HepG2 (cell line): ENCODE measurements around the gene VWA7. TPM values are rescaled to one million over a fixed set of nuclear protein-coding genes. Genes with fewer than 3 reads are reported as not detected.

Source experiments
- ARNT2 ChIP-seq: sonication (generic); formaldehyde crosslinking; IDR thresholded peaks from 2 replicates; pipeline ENCODE4 v1.8.0; 2022; ENCODE audit warnings: mild to moderate bottlenecking, low read depth, missing genetic modification reagents, moderate library complexity
- CREBL2 ChIP-seq: sonication (generic); formaldehyde crosslinking; IDR thresholded peaks from 2 replicates; pipeline ENCODE4 v1.8.1; 2023; ENCODE audit warnings: missing genetic modification reagents, mild to moderate bottlenecking, borderline replicate concordance
- HHEX ChIP-seq: IDR thresholded peaks from 2 replicates; pipeline ENCODE4 v1.6.1; 2016; ENCODE audit warnings: control low read depth
- HNRNPLL ChIP-seq: fragments of 200-400 bp; formaldehyde crosslinking; IDR thresholded peaks from 2 replicates; pipeline ENCODE4 v1.6.1; 2017; ENCODE audit warnings: mild to moderate bottlenecking, low read depth, low read length; ENCODE audit not compliant: poor library complexity, severe bottlenecking
- PREB ChIP-seq: sonication (generic); formaldehyde crosslinking; IDR thresholded peaks from 2 replicates; pipeline ENCODE4 v1.4.0; 2020; ENCODE audit warnings: missing genetic modification reagents
- RARA ChIP-seq: IDR thresholded peaks from 2 replicates; pipeline ENCODE4 v1.6.1; 2016; ENCODE audit warnings: missing genetic modification reagents, missing compliant biosample characterization
- TOPORS ChIP-seq: sonication (generic); formaldehyde crosslinking; IDR thresholded peaks from 2 replicates; pipeline ENCODE4 v1.8.0; 2023; ENCODE audit warnings: mild to moderate bottlenecking, missing genetic modification reagents
- ZFP91 ChIP-seq: sonication (generic); formaldehyde crosslinking; IDR thresholded peaks from 2 replicates; pipeline ENCODE4 v1.9.0; 2022; ENCODE audit warnings: missing genetic modification reagents, mild to moderate bottlenecking, borderline replicate concordance
- ZNF225 ChIP-seq: sonication (generic); formaldehyde crosslinking; IDR thresholded peaks from 2 replicates; pipeline ENCODE4 v1.4.0; 2020; ENCODE audit warnings: mild to moderate bottlenecking, missing genetic modification reagents
- ZNF275 ChIP-seq: sonication (generic); formaldehyde crosslinking; IDR thresholded peaks from 2 replicates; pipeline ENCODE4 v1.8.0; 2022; ENCODE audit warnings: missing genetic modification reagents, mild to moderate bottlenecking, inconsistent platforms, borderline replicate concordance
- ZNF432 ChIP-seq: sonication (generic); formaldehyde crosslinking; IDR thresholded peaks from 2 replicates; pipeline ENCODE4 v1.5.0; 2020; ENCODE audit warnings: missing genetic modification reagents, mild to moderate bottlenecking, borderline replicate concordance
- ZNF468 ChIP-seq: sonication (generic); formaldehyde crosslinking; IDR thresholded peaks from 2 replicates; pipeline ENCODE4 v1.8.0; 2022; ENCODE audit warnings: mild to moderate bottlenecking, moderate library complexity, missing genetic modification reagents
- ZNF605 ChIP-seq: sonication (generic); formaldehyde crosslinking; IDR thresholded peaks from 2 replicates; pipeline ENCODE4 v1.8.0; 2022; ENCODE audit warnings: mild to moderate bottlenecking, missing genetic modification reagents
- ZNF816 ChIP-seq: sonication (generic); formaldehyde crosslinking; IDR thresholded peaks from 2 replicates; pipeline ENCODE4 v1.8.0; 2022; ENCODE audit warnings: missing genetic modification reagents, mild to moderate bottlenecking, borderline replicate concordance
- ZNF850 ChIP-seq: sonication (generic); formaldehyde crosslinking; conservative IDR thresholded peaks from 2 replicates; pipeline ENCODE4 v1.9.0; 2021; ENCODE audit warnings: mild to moderate bottlenecking, missing genetic modification reagents
- polyA plus RNA-seq, 8 experiments: library from polyadenylated mRNA; depleted of rRNA in 3 of 8; stranded (reverse) in 7 of 8; unstranded in 1 of 8; fragments of >200 nt; fragmentation: Illumina TruSeq in 4 of 8; extraction: Trizol in 4 of 8; gene quantifications; 2 replicates each; pipeline versions ENCODE4 v1.2.1 to v1.2.3, GENCODE V29; 2011 to 2016; ENCODE audit warnings: low read depth in 4 of 8, missing spikeins in 1 of 8, mixed read lengths in 1 of 8; ENCODE audit not compliant: insufficient read depth in 1 of 8
- total RNA-seq, 5 experiments: library from RNA; depleted of rRNA; stranded (reverse); fragments of >200 nt; fragmentation: Illumina TruSeq; extraction: Trizol; gene quantifications; 2 replicates each; pipeline ENCODE4 v1.2.3, GENCODE V29; 2016; ENCODE audit warnings: low read depth in 1 of 5
- TF ChIP-seq, protein P1 (sequence below): fragments of 450-650 bp; IDR thresholded peaks from 2 replicates; pipeline ENCODE4 v1.6.1; 2017; ENCODE audit warnings: mild to moderate bottlenecking
- TF ChIP-seq, protein P2 (sequence below): sonication (generic); formaldehyde crosslinking; IDR thresholded peaks from 2 replicates; pipeline ENCODE4 v1.5.0; 2020; ENCODE audit warnings: missing genetic modification reagents
- TF ChIP-seq, protein P3 (sequence below): sonication (generic); formaldehyde crosslinking; IDR thresholded peaks from 2 replicates; pipeline ENCODE4 v1.8.1; 2023; ENCODE audit warnings: missing genetic modification reagents, inconsistent platforms, borderline replicate concordance

VWA7 gene
- total and polyA plus RNA-seq, 2 of the 13 experiments (the other 11 are each of a cell fraction or from before 2014, with no cell fraction given), result 0.86 to 3.3 TPM

DNA sequence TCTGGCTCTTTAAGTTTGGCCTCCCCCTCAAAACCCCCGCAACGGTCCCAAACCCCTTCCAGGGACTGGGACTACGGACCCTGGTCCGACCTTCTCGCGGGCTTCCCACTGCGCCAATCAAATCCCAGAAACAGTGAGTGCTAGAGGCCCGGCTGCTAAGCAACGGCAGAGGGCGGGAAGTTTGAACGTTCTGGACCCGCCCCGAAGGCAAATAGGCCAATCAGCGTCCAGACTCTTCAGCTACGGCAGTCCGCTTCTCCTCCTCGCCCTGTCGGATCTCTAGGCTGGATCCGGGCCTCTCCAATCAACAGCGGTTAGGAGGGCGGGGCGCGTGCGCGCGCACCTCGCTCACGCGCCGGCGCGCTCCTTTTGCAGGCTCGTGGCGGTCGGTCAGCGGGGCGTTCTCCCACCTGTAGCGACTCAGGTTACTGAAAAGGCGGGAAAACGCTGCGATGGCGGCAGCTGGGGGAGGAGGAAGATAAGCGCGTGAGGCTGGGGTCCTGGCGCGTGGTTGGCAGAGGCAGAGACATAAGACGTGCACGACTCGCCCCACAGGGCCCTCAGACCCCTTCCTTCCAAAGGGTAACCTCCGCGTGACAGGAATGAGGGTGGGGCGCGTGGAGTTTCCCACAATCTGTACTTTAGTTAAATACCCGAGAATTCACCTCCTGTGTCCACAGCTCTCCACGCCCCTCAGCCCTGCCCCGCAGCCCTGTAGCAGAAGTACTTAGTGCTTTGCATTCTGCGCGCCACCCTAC lies 37.3 kb downstream of the VWA7 start, which contains the start of gene MSH5 (continued):
- TF ChIP-seq ZNF850 (CRISPR knock-in tag), result peak; percentile 81; the same call in 1 of the 2 replicates
- peak; percentile 99 for TF ChIP-seq ZNF605
- TF ChIP-seq HNRNPLL, result peak; percentile 67
- TF ChIP-seq ARNT2 (CRISPR knock-in tag), result peak; percentile 98
- TF ChIP-seq, protein P1, sequence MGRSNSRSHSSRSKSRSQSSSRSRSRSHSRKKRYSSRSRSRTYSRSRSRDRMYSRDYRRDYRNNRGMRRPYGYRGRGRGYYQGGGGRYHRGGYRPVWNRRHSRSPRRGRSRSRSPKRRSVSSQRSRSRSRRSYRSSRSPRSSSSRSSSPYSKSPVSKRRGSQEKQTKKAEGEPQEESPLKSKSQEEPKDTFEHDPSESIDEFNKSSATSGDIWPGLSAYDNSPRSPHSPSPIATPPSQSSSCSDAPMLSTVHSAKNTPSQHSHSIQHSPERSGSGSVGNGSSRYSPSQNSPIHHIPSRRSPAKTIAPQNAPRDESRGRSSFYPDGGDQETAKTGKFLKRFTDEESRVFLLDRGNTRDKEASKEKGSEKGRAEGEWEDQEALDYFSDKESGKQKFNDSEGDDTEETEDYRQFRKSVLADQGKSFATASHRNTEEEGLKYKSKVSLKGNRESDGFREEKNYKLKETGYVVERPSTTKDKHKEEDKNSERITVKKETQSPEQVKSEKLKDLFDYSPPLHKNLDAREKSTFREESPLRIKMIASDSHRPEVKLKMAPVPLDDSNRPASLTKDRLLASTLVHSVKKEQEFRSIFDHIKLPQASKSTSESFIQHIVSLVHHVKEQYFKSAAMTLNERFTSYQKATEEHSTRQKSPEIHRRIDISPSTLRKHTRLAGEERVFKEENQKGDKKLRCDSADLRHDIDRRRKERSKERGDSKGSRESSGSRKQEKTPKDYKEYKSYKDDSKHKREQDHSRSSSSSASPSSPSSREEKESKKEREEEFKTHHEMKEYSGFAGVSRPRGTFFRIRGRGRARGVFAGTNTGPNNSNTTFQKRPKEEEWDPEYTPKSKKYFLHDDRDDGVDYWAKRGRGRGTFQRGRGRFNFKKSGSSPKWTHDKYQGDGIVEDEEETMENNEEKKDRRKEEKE, result no peak
- no peak; the same call in 1 of the 2 replicates for TF ChIP-seq HHEX (CRISPR knock-in tag)
- 0 out of 2 replicates have a peak, but pooled peaks have one; percentile 56 for TF ChIP-seq ZNF468 (CRISPR knock-in tag)
- TF ChIP-seq ZNF225 (CRISPR knock-in tag), result peak; percentile 77; the same call in 1 of the 2 replicates
- peak; percentile 100 for TF ChIP-seq ZNF816 (CRISPR knock-in tag)
- peak; percentile 90; the same call in 1 of the 2 replicates for TF ChIP-seq ZNF275 (CRISPR knock-in tag)
- TF ChIP-seq, protein P2, sequence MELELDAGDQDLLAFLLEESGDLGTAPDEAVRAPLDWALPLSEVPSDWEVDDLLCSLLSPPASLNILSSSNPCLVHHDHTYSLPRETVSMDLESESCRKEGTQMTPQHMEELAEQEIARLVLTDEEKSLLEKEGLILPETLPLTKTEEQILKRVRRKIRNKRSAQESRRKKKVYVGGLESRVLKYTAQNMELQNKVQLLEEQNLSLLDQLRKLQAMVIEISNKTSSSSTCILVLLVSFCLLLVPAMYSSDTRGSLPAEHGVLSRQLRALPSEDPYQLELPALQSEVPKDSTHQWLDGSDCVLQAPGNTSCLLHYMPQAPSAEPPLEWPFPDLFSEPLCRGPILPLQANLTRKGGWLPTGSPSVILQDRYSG (CRISPR knock-in tag), result no peak; the same call in none of the 2 replicates
- no peak for TF ChIP-seq ZNF432 (CRISPR knock-in tag)
- TF ChIP-seq, protein P3, sequence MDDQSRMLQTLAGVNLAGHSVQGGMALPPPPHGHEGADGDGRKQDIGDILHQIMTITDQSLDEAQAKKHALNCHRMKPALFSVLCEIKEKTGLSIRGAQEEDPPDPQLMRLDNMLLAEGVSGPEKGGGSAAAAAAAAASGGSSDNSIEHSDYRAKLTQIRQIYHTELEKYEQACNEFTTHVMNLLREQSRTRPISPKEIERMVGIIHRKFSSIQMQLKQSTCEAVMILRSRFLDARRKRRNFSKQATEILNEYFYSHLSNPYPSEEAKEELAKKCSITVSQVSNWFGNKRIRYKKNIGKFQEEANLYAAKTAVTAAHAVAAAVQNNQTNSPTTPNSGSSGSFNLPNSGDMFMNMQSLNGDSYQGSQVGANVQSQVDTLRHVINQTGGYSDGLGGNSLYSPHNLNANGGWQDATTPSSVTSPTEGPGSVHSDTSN (CRISPR knock-in tag), result no peak
- TF ChIP-seq CREBL2 (CRISPR knock-in tag), result peak; percentile 88; the same call in 1 of the 2 replicates
- peak; percentile 1 for TF ChIP-seq RARA (CRISPR knock-in tag)
- peak; percentile 99 for TF ChIP-seq TOPORS (CRISPR knock-in tag)
- peak; percentile 99 for TF ChIP-seq ZFP91
- TF ChIP-seq PREB, result peak; percentile 94; the same call in 1 of the 2 replicates
